Calu3 (cell line): ENCODE measurements around the gene ZNF23. TPM values are rescaled to one million over a fixed set of nuclear protein-coding genes. Genes with fewer than 3 reads are reported as not detected.

Source experiments
- BruUV-seq: library from RNA; stranded (reverse); fragments of 400-500 nt; replicated peaks from 2 replicates; lab custom pipeline; 2021; lab: Mats Ljungman, UMichigan
- CTCF ChIA-PET: fragments of 300-600 bp; sonication (Branson Sonifier 250); formaldehyde crosslinking; loops from one replicate; lab custom pipeline; 2022; ENCODE audit warnings: antibody characterized with exemption; lab: Charles Lee
- DNase-seq: peaks from one replicate; pipeline ENCODE4 v3.0.0; 2022
- H3K27ac Mint-ChIP-seq: one replicate; pipeline ENCODE4 v1.8.0; 2022; ENCODE audit warnings: mixed read lengths; ENCODE audit not compliant: unreplicated experiment
- H3K27me3 Mint-ChIP-seq: one replicate; pipeline ENCODE4 v1.8.0; 2022; ENCODE audit warnings: mixed read lengths; ENCODE audit not compliant: unreplicated experiment
- H3K36me3 Mint-ChIP-seq: one replicate; pipeline ENCODE4 v1.8.0; 2022; ENCODE audit warnings: mild to moderate bottlenecking, moderate library complexity, mixed read lengths; ENCODE audit not compliant: insufficient read depth, unreplicated experiment
- H3K4me1 Mint-ChIP-seq: one replicate; pipeline ENCODE4 v1.8.0; 2022; ENCODE audit warnings: mild to moderate bottlenecking, low read depth, mixed read lengths; ENCODE audit not compliant: unreplicated experiment
- H3K4me3 Mint-ChIP-seq: one replicate; pipeline ENCODE4 v1.8.0; 2022; ENCODE audit warnings: mild to moderate bottlenecking, low read depth, moderate library complexity, mixed read lengths; ENCODE audit not compliant: unreplicated experiment
- H3K9me3 Mint-ChIP-seq: one replicate; pipeline ENCODE4 v1.8.0; 2022; ENCODE audit warnings: low read depth, mixed read lengths; ENCODE audit not compliant: unreplicated experiment
- intact Hi-C: fragments of 100-400 bp; cut with micrococcal nuclease; formaldehyde crosslinking; loops from one replicate; pipeline ENCODE4 v1.10.0; 2022; ENCODE audit not compliant: unreplicated experiment
- total RNA-seq: library from RNA; stranded (reverse); gene quantifications from 2 replicates; pipeline ENCODE4 v1.2.3, GENCODE V29; 2022
- TF ChIP-seq, protein P1 (sequence below): fragments of 200-600 bp; IDR thresholded peaks from one replicate; pipeline ENCODE4 v1.8.0; 2022; ENCODE audit warnings: antibody characterized with exemption; ENCODE audit not compliant: unreplicated experiment

Gene ZNF23
- total RNA-seq, 1 experiment from 2014 or later: 13.3 TPM

DNA sequence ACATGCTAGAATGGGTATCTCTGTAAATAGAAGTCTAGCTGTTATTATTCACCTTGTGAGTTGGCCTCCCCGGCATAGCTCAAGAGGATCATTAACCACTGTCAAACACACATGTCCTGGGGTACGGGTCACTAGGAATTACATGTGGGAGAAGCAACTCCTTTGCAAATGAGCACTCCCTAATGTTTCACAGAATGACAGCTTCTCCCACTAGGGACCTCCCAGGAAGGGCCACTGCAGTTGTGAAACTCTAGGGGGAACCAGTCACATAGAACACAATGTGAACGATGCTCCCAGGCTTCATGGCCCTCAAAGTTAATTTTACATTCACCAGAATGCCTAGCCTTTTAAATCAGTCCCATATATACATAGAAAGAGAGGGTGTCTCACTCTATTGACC, 39.5 kb upstream of the ZNF23 start:
- no peak overlapping the region for H3K4me3 Mint-ChIP-seq
- DNase-seq: peak; percentile 49
- TF ChIP-seq, protein P1, sequence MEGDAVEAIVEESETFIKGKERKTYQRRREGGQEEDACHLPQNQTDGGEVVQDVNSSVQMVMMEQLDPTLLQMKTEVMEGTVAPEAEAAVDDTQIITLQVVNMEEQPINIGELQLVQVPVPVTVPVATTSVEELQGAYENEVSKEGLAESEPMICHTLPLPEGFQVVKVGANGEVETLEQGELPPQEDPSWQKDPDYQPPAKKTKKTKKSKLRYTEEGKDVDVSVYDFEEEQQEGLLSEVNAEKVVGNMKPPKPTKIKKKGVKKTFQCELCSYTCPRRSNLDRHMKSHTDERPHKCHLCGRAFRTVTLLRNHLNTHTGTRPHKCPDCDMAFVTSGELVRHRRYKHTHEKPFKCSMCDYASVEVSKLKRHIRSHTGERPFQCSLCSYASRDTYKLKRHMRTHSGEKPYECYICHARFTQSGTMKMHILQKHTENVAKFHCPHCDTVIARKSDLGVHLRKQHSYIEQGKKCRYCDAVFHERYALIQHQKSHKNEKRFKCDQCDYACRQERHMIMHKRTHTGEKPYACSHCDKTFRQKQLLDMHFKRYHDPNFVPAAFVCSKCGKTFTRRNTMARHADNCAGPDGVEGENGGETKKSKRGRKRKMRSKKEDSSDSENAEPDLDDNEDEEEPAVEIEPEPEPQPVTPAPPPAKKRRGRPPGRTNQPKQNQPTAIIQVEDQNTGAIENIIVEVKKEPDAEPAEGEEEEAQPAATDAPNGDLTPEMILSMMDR: no peak
- intact Hi-C loops: loop anchor here (1.0 to 2.0 kb wide), 3 partner anchors 36 to 109 kb away; no protein-coding TSS in a partner anchor
- no peaks in the 10 kb centered on the region for H3K36me3 Mint-ChIP-seq
- CTCF ChIA-PET: interaction anchor here (0.6 to 3.2 kb wide), 10 partner anchors 25 to 112 kb away, joined by 3 to 53 read pairs (median 6); partner anchors contain the start of gene CHST4
- no peak overlapping the region for H3K27ac Mint-ChIP-seq
- no TSS peak for BruUV-seq
- no peaks in the 10 kb centered on the region for H3K9me3 Mint-ChIP-seq
- peaks cover 11% of the 10 kb centered on the region for H3K4me1 Mint-ChIP-seq
- no peaks in the 10 kb centered on the region for H3K27me3 Mint-ChIP-seq

DNA sequence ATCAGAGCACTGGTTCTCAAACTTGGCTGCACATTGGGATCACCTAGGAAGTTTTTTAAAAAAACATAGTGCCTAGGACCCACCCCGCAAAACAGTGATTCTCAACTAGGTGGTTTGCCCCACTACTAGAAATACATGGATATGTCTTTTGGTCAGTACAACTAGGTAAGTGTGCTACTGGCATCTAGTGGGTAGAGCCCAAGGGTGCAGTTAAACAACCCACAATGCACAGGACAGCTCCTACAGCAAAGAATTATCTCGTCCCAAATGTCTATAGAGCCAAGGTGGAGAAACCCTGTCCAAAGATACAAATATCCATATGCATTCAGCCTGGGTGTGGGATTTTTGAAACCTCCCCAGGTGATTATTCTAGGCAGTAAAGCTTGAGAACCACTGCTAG, 38.9 kb upstream of the ZNF23 start:
- TF ChIP-seq, protein P1: no peak
- intact Hi-C loops: loop anchor here (1.0 to 2.0 kb wide), 3 partner anchors 36 to 110 kb away; no protein-coding TSS in a partner anchor

DNA sequence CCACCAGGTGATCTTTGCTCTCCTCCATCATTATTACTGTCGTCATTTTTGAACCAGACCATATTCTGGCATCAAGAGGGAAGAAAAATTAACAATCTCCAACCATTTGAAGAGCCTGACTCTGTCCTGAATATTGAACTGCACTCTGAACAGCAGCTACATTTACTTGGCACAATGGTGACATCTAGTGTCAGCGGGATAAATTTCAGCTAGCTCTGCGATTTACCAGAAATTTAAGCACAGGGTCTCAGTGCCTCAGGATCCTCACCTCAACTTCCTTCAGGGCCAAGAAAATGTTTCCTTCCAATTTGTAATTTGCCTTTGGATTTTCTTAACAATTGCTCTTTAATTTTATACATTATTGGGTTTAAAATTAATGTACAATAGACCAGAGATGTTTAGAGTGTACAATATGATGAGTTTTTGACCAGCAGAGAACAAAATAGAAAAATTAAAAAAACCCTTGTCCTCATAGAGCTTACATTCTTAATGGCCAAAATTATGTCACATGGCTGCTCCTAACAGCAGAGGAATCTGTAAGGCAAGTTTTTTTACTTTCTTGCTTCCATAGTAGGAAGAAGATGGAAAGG, 37.8 kb upstream of the ZNF23 start:
- peak; percentile 72 for DNase-seq
- CTCF ChIA-PET: interaction anchor here (0.5 to 3.2 kb wide), 16 partner anchors 16 to 729 kb away, joined by 3 to 53 read pairs (median 4); partner anchors contain the start of genes CALB2 and CHST4
- Mint-ChIP-seq H3K27ac (no peak overlapping the region), H3K27me3 (no peaks in the 10 kb centered on the region), H3K4me1 (peaks cover 2% of the 10 kb centered on the region), H3K9me3 (no peaks in the 10 kb centered on the region), H3K36me3 (no peaks in the 10 kb centered on the region), H3K4me3 (no peak overlapping the region)
- intact Hi-C loops: loop anchor here (2.0 kb wide), 1 partner anchor 111 kb away; no protein-coding TSS in a partner anchor
- TF ChIP-seq, protein P1: peak; percentile 77
- no TSS peak for BruUV-seq

More for the DNA sequence above, 38.9 kb upstream of the ZNF23 start:
- no peak for DNase-seq
- Mint-ChIP-seq H3K36me3 (no peaks in the 10 kb centered on the region), H3K9me3 (no peaks in the 10 kb centered on the region), H3K27me3 (no peaks in the 10 kb centered on the region), H3K27ac (no peak overlapping the region), H3K4me3 (no peak overlapping the region), H3K4me1 (peaks cover 10% of the 10 kb centered on the region)
- BruUV-seq: no TSS peak
- CTCF ChIA-PET: interaction anchor here (0.7 to 3.2 kb wide), 11 partner anchors 17 to 110 kb away, joined by 3 to 53 read pairs (median 8); partner anchors contain the start of gene CHST4

DNA sequence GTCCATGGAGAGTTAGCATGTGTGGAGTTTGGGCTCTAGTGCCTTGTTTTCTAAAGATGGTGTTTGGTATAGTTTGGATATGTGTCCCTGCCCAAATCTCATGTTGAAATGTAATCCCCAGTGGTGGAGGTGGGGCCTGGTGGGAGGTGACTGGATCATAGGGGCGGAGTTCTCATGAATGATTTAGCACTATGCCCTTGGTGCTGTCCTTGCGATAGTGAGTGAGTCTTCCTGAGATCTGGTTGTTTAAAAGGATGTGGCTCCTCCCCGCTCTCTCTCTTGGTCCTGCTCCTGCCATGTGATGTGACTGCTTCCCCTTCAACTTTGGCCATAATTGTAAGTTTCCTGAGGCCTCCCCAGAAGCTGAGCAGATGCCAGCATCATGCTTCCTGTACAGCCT, 36.0 kb upstream of the ZNF23 start:
- H3K27me3 Mint-ChIP-seq: no peaks in the 10 kb centered on the region
- H3K9me3 Mint-ChIP-seq: no peaks in the 10 kb centered on the region
- CTCF ChIA-PET: interaction anchor here (1.4 kb wide), 1 partner anchor 85 kb away, joined by 3 read pairs; no protein-coding TSS in a partner anchor
- intact Hi-C loops: no loop called here
- no peaks in the 10 kb centered on the region for H3K36me3 Mint-ChIP-seq
- no peak overlapping the region for H3K27ac Mint-ChIP-seq
- DNase-seq: no peak
- BruUV-seq: no TSS peak
- H3K4me3 Mint-ChIP-seq: no peak overlapping the region
- TF ChIP-seq, protein P1: no peak
- H3K4me1 Mint-ChIP-seq: no peaks in the 10 kb centered on the region
